Testis (tissue), 2 donors: ENCODE measurements around the gene SPIN1.

ENCODE experiments used
- POLR2A ChIP-seq: fragments of 450-650 bp; IDR thresholded peaks from one replicate; pipeline ENCODE4 v1.6.1; 2017; ENCODE audit warnings: antibody characterized with exemption, mild to moderate bottlenecking, moderate library complexity
- TF ChIP-seq, protein P1 (sequence below), 3 experiments: fragments of 450-650 bp in 2 of 3; fragments of 200-600 bp in 1 of 3; sonication (generic) in 1 of 3; IDR thresholded peaks; one replicate each; pipeline ENCODE4 v1.5.1; 2016 to 2019; ENCODE audit warnings: antibody characterized with exemption in 3 of 3, mild to moderate bottlenecking in 2 of 3, moderate library complexity in 1 of 3

DNA sequence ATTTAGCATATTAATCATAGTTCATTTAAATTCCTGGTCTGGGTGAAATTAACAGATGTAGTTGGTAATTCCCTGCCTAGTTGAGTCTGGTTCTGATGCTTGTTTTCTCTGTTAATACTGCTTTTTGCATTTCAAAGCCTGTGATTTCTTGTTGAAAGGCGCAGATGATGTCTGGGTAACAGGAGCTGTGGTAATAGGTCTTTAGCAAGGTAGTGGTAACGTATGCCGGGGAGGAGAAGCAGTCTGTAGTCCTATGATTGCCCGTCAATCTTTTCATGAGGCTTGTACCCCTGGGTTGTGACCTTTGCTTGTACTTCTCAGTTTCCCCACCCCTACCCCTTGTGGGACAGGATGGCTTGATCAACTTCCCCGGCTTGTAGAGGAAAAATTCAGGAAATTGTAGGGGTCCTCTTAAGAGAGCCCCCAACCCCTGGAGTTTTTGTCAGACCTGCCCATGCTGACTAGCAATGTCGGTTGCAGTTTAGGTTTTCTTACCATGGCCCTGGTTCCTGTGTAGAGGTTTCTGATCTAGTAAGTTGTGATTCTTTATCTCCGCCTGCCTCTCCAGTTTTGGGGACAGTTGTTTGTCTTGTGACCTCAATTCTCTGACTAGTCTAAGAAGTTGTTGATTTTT is 55.4 kb downstream of the SPIN1 start:
- TF ChIP-seq, protein P1, sequence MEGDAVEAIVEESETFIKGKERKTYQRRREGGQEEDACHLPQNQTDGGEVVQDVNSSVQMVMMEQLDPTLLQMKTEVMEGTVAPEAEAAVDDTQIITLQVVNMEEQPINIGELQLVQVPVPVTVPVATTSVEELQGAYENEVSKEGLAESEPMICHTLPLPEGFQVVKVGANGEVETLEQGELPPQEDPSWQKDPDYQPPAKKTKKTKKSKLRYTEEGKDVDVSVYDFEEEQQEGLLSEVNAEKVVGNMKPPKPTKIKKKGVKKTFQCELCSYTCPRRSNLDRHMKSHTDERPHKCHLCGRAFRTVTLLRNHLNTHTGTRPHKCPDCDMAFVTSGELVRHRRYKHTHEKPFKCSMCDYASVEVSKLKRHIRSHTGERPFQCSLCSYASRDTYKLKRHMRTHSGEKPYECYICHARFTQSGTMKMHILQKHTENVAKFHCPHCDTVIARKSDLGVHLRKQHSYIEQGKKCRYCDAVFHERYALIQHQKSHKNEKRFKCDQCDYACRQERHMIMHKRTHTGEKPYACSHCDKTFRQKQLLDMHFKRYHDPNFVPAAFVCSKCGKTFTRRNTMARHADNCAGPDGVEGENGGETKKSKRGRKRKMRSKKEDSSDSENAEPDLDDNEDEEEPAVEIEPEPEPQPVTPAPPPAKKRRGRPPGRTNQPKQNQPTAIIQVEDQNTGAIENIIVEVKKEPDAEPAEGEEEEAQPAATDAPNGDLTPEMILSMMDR (IDR thresholded peaks at IDR 0.05) = no peak
- no peak for TF ChIP-seq POLR2A
